Measurements from ENCODE around the gene DNAJC17.

DNAJC17 gene

DNA sequence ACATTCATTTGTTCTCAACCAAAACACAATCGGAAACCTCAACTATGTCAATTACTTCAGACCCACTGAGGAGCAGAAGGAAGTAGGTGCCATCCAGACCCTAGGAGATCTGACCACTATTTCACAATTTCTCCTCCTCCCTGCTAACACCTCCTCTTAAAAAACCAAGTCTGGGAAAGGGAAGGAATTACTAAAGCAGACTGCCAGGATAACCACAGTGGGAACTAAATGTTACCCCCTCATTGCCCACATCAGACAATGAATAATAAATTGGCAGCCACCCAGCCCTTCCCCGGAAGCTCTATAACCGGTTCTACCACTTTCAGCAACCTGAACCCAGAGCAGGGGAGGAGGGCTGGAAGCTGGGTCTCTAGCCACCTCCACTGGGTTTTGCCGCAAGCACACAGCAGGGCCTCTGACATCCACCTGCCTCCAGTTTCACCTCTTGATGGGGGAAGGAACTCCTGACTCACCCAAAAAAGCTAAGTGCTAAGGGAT is 19.9 kb downstream of the DNAJC17 start:
- H3K27ac ChIP-seq (replicated peaks; ENCODE audit: low read length): no peak overlapping the region
- H3K9ac ChIP-seq (ENCODE audit: low read depth, low read length, poor library complexity): no peak overlapping the region
- no peak overlapping the region for H2AFZ ChIP-seq (ENCODE audit: low read length)
- H4K91ac ChIP-seq (ENCODE audit: low read depth, low read length, poor library complexity): no peak overlapping the region
- no peak overlapping the region for H2BK120ac ChIP-seq (ENCODE audit: low read depth, low read length)
- H3K18ac ChIP-seq (ENCODE audit: low read length): no peak overlapping the region
- no peak for DNase-seq (ENCODE audit: low spot score)
- WGBS, 2 donors (ENCODE audit: extremely low coverage in 2 of 2, insufficient read length in 2 of 2, insufficient replicate concordance in 1 of 2): no CpG with 5 or more reads among the region's 4 CpGs
- H3K9me3 ChIP-seq (replicated peaks in 1 of 2; ENCODE audit: control insufficient read depth in 2 of 2, insufficient read depth in 1 of 2, low read depth in 1 of 2, low read length in 2 of 2): no peaks in the 10 kb centered on the region
- H3K4me3 ChIP-seq (ENCODE audit: low read length in 2 of 2): no peak overlapping the region
- no peak overlapping the region for H3K4ac ChIP-seq (ENCODE audit: low read length)
- peaks cover 1% of the 10 kb centered on the region for H3K79me1 ChIP-seq (ENCODE audit: low read depth, low read length)
- H3K23ac ChIP-seq (ENCODE audit: low read depth, low read length, poor library complexity): no peak overlapping the region
- H2BK12ac ChIP-seq (ENCODE audit: low read length): no peak overlapping the region
- peaks cover 0 to 9% of the 10 kb centered on the region in 2 donors for H3K36me3 ChIP-seq (replicated peaks in 1 of 2; ENCODE audit: control insufficient read depth in 2 of 2, insufficient read depth in 2 of 2, low read length in 2 of 2)
- H3K4me2 ChIP-seq (ENCODE audit: insufficient read depth, low read length, poor library complexity, severe bottlenecking): no peak overlapping the region
- H4K8ac ChIP-seq (ENCODE audit: low read depth, low read length): no peak overlapping the region
- H3K4me1 ChIP-seq (ENCODE audit: control insufficient read depth in 2 of 2, insufficient read depth in 1 of 2, low read depth in 1 of 2, low read length in 2 of 2): peaks cover 0 to 2% of the 10 kb centered on the region in 2 donors
- H3K27me3 ChIP-seq (ENCODE audit: control insufficient read depth in 3 of 3, insufficient read depth in 3 of 3, low read depth in 1 of 3, low read length in 3 of 3): no peaks in the 10 kb centered on the region
- no peak overlapping the region for H2AK5ac ChIP-seq (ENCODE audit: low read depth, low read length)
- no peak overlapping the region for H3K14ac ChIP-seq (ENCODE audit: low read length)
- H2BK5ac ChIP-seq (ENCODE audit: low read length): no peak overlapping the region
- no peak overlapping the region for H2BK15ac ChIP-seq (ENCODE audit: low read length)

- no CpG with 5 or more reads among the region's 2 CpGs for WGBS, 2 donors (ENCODE audit: extremely low coverage in 2 of 2, insufficient read length in 2 of 2, insufficient replicate concordance in 1 of 2)
- Histone ChIP-seq H2BK5ac (ENCODE audit: low read length) (no peak overlapping the region), H3K4ac (ENCODE audit: low read length) (no peak overlapping the region)
Measured at GRCh38 chr15:40785814-40786213, 21.5 kb downstream of the DNAJC17 start.

GRCh38 chr15:40785164-40785563 is 22.1 kb downstream of the DNAJC17 start:
- Histone ChIP-seq H3K4me3 (ENCODE audit: low read length in 2 of 2) (no peak overlapping the region), H2AK5ac (ENCODE audit: low read depth, low read length) (no peak overlapping the region), H3K18ac (ENCODE audit: low read length) (no peak overlapping the region), H3K23ac (ENCODE audit: low read depth, low read length, poor library complexity) (no peak overlapping the region), H3K36me3 (replicated peaks in 1 of 2; ENCODE audit: control insufficient read depth in 2 of 2, insufficient read depth in 2 of 2, low read length in 2 of 2) (peaks cover 0 to 2% of the 10 kb centered on the region in 2 donors), H3K4ac (ENCODE audit: low read length) (no peak overlapping the region), H2BK15ac (ENCODE audit: low read length) (no peak overlapping the region), H2BK12ac (ENCODE audit: low read length) (no peak overlapping the region), H4K91ac (ENCODE audit: low read depth, low read length, poor library complexity) (no peak overlapping the region), H3K9ac (ENCODE audit: low read depth, low read length, poor library complexity) (no peak overlapping the region), H3K14ac (ENCODE audit: low read length) (no peak overlapping the region), H3K27me3 (ENCODE audit: control insufficient read depth in 3 of 3, insufficient read depth in 3 of 3, low read depth in 1 of 3, low read length in 3 of 3) (no peaks in the 10 kb centered on the region), H2AFZ (ENCODE audit: low read length) (no peak overlapping the region), H3K4me1 (ENCODE audit: control insufficient read depth in 2 of 2, insufficient read depth in 1 of 2, low read depth in 1 of 2, low read length in 2 of 2) (peaks cover 0 to 2% of the 10 kb centered on the region in 2 donors), H4K8ac (ENCODE audit: low read depth, low read length) (no peak overlapping the region), H3K79me1 (ENCODE audit: low read depth, low read length) (peaks cover 1% of the 10 kb centered on the region), H3K4me2 (ENCODE audit: insufficient read depth, low read length, poor library complexity, severe bottlenecking) (no peak overlapping the region), H2BK120ac (ENCODE audit: low read depth, low read length) (no peak overlapping the region), H3K9me3 (replicated peaks in 1 of 2; ENCODE audit: control insufficient read depth in 2 of 2, insufficient read depth in 1 of 2, low read depth in 1 of 2, low read length in 2 of 2) (no peaks in the 10 kb centered on the region), H2BK5ac (ENCODE audit: low read length) (no peak overlapping the region), H3K27ac (replicated peaks; ENCODE audit: low read length) (no peak overlapping the region)
- WGBS, 2 donors (ENCODE audit: extremely low coverage in 2 of 2, insufficient read length in 2 of 2, insufficient replicate concordance in 1 of 2): no CpG with 5 or more reads among the region's 3 CpGs
- DNase-seq (ENCODE audit: low spot score): no peak

More at GRCh38 chr15:40785814-40786213, 21.5 kb downstream of the DNAJC17 start:
- Histone ChIP-seq H3K14ac (ENCODE audit: low read length) (no peak overlapping the region), H3K27me3 (ENCODE audit: control insufficient read depth in 3 of 3, insufficient read depth in 3 of 3, low read depth in 1 of 3, low read length in 3 of 3) (no peaks in the 10 kb centered on the region), H2BK12ac (ENCODE audit: low read length) (no peak overlapping the region), H3K9me3 (replicated peaks in 1 of 2; ENCODE audit: control insufficient read depth in 2 of 2, insufficient read depth in 1 of 2, low read depth in 1 of 2, low read length in 2 of 2) (no peaks in the 10 kb centered on the region), H3K4me3 (ENCODE audit: low read length in 2 of 2) (no peak overlapping the region), H2AFZ (ENCODE audit: low read length) (no peak overlapping the region), H3K27ac (replicated peaks; ENCODE audit: low read length) (no peak overlapping the region), H3K18ac (ENCODE audit: low read length) (no peak overlapping the region), H4K8ac (ENCODE audit: low read depth, low read length) (no peak overlapping the region), H3K9ac (ENCODE audit: low read depth, low read length, poor library complexity) (no peak overlapping the region), H2AK5ac (ENCODE audit: low read depth, low read length) (no peak overlapping the region), H3K4me1 (ENCODE audit: control insufficient read depth in 2 of 2, insufficient read depth in 1 of 2, low read depth in 1 of 2, low read length in 2 of 2) (peaks cover 0 to 2% of the 10 kb centered on the region in 2 donors), H2BK120ac (ENCODE audit: low read depth, low read length) (no peak overlapping the region), H3K36me3 (replicated peaks in 1 of 2; ENCODE audit: control insufficient read depth in 2 of 2, insufficient read depth in 2 of 2, low read length in 2 of 2) (peaks cover 0 to 3% of the 10 kb centered on the region in 2 donors), H2BK15ac (ENCODE audit: low read length) (no peak overlapping the region), H4K91ac (ENCODE audit: low read depth, low read length, poor library complexity) (no peak overlapping the region), H3K4me2 (ENCODE audit: insufficient read depth, low read length, poor library complexity, severe bottlenecking) (no peak overlapping the region), H3K79me1 (ENCODE audit: low read depth, low read length) (peaks cover 1% of the 10 kb centered on the region), H3K23ac (ENCODE audit: low read depth, low read length, poor library complexity) (no peak overlapping the region)
- DNase-seq (ENCODE audit: low spot score): no peak

DNA sequence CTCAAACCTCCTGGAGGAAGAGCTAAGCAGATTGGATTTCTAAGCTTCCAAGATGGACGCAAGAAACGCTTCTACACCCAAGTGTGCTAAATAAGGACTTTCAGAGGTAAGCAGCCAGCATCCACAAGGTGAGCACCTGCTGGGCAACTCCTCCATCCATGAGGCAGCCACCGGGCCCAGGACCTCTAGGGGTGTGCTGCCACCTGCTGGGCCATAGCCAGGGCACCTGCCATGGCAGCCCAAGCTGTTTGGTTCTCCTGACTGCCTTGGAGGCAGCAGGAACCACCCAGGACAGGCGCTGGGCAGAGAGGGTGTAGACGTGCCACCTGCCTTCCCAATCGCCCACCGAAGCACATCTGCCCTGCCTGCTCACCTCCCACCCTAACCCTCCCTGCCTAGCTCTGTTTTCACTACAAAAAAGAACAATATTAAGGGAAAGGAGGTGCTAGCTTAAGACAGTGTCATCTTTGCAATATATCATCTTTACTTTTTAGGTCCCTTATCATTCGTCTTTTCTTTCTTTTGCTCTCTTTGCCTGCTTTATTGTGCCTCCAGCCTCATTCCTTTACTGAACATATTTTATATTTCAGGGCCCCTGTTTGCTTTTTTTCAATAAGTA is 24.6 kb downstream of the DNAJC17 start:
- H3K4ac ChIP-seq (ENCODE audit: low read length): no peak overlapping the region
- H2AFZ ChIP-seq (ENCODE audit: low read length): no peak overlapping the region
- no peaks in the 10 kb centered on the region for H3K9me3 ChIP-seq (replicated peaks in 1 of 2; ENCODE audit: control insufficient read depth in 2 of 2, insufficient read depth in 1 of 2, low read depth in 1 of 2, low read length in 2 of 2)
- no peak overlapping the region for H2BK12ac ChIP-seq (ENCODE audit: low read length)
- no peak overlapping the region for H3K9ac ChIP-seq (ENCODE audit: low read depth, low read length, poor library complexity)
- no peak for DNase-seq (ENCODE audit: low spot score)
- H3K4me3 ChIP-seq (ENCODE audit: low read length in 2 of 2): no peak overlapping the region
- no CpG with 5 or more reads among the region's 8 CpGs for WGBS, 2 donors (ENCODE audit: extremely low coverage in 2 of 2, insufficient read length in 2 of 2, insufficient replicate concordance in 1 of 2)
- H2BK15ac ChIP-seq (ENCODE audit: low read length): no peak overlapping the region
- H3K4me1 ChIP-seq (ENCODE audit: control insufficient read depth in 2 of 2, insufficient read depth in 1 of 2, low read depth in 1 of 2, low read length in 2 of 2): no peaks in the 10 kb centered on the region
- H3K36me3 ChIP-seq (replicated peaks in 1 of 2; ENCODE audit: control insufficient read depth in 2 of 2, insufficient read depth in 2 of 2, low read length in 2 of 2): peaks cover 5 to 23% of the 10 kb centered on the region in 2 donors
- H3K4me2 ChIP-seq (ENCODE audit: insufficient read depth, low read length, poor library complexity, severe bottlenecking): no peak overlapping the region
- no peak overlapping the region for H2AK5ac ChIP-seq (ENCODE audit: low read depth, low read length)
- H3K14ac ChIP-seq (ENCODE audit: low read length): no peak overlapping the region
- no peak overlapping the region for H4K91ac ChIP-seq (ENCODE audit: low read depth, low read length, poor library complexity)
- H3K79me1 ChIP-seq (ENCODE audit: low read depth, low read length): no peaks in the 10 kb centered on the region
- no peak overlapping the region for H3K18ac ChIP-seq (ENCODE audit: low read length)
- no peak overlapping the region for H2BK120ac ChIP-seq (ENCODE audit: low read depth, low read length)
- no peak overlapping the region for H3K23ac ChIP-seq (ENCODE audit: low read depth, low read length, poor library complexity)
- H4K8ac ChIP-seq (ENCODE audit: low read depth, low read length): no peak overlapping the region
- H2BK5ac ChIP-seq (ENCODE audit: low read length): no peak overlapping the region
- no peaks in the 10 kb centered on the region for H3K27me3 ChIP-seq (ENCODE audit: control insufficient read depth in 3 of 3, insufficient read depth in 3 of 3, low read depth in 1 of 3, low read length in 3 of 3)
- H3K27ac ChIP-seq (replicated peaks; ENCODE audit: low read length): no peak overlapping the region

Measured in neuronal stem cell (in vitro differentiated cells).